AG08395 (cell line): Measurements from ENCODE around the gene S100A11.

Experiments
- DNase-seq: peaks from one replicate; pipeline ENCODE4 v3.0.0; 2012; ENCODE audit warnings: mixed read lengths, low spot score

S100A11 gene

DNA sequence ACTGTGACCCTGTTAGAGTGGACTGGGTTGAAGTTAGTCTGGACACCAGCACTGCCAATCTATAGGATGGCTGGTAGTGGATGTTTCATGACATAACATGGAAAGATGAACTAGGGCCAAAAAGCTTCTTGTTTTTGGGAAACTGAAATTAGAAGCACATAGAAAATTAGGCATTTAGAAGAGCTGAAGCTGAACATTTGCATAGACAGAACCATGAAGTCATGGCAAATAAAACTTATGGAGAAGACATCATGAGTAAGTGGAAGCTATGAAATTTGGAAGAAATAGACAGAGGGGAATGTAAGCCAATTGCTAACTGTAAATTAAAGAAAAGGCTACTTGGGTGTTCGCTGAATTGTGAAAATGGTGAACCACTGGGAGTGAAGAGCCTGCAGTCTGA lies 2.7 kb upstream of the S100A11 start:
- DNase-seq, result no peak

DNA sequence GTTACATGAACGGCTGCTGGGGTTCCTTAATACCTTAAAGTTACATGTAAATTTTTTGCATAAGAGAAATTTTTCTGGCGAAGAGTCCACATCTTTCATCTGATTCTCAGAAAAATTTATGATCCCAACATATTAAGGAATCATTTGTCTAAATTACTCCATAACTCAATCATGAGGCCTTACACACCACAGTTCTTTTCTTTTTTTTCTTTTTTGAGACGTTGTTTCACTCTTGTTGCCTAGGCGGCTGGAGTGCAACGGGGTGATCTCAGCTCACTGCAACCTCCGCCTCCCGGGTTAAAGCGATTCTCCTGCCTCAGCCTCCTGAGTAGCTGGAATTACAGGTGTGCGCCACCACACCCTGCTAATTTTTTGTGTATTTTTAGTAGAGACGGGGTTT lies 2.1 kb upstream of the S100A11 start:
- no peak for DNase-seq

DNA sequence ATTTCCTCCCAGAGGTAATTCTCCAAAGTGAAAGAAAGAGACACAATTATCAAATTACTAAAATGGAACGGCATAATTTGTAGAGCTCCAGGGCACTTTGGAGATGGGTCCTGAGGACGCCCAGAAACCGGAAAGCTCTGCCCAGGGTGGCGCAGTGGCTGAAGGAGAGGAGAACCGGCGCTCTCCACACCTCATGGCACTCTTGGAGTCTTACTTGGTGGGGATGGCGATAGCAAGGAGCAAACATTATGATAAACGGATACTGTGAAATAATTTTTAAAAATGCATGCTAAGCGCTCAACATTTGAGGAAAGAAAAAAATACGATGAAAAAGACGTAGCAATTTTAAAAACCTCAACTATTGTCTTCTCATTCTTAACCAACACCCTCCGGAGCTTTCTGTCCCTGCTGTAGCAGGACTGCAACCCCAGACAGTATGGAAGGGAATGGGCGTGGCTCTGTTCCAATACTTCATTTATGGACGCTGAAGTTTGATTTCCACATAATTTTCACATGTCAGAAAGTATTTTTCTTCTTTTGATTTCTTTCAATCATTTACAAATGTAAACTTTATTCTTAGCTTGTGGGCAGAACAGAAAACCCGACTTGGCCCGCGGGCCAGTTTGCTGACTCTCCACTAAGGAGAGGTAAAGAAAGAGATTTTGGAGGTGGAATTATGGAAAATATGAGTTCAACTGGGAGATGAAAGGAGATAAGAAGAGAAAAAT lies 1.1 kb downstream of the S100A11 start:
- DNase-seq, result peak; percentile 49

DNA sequence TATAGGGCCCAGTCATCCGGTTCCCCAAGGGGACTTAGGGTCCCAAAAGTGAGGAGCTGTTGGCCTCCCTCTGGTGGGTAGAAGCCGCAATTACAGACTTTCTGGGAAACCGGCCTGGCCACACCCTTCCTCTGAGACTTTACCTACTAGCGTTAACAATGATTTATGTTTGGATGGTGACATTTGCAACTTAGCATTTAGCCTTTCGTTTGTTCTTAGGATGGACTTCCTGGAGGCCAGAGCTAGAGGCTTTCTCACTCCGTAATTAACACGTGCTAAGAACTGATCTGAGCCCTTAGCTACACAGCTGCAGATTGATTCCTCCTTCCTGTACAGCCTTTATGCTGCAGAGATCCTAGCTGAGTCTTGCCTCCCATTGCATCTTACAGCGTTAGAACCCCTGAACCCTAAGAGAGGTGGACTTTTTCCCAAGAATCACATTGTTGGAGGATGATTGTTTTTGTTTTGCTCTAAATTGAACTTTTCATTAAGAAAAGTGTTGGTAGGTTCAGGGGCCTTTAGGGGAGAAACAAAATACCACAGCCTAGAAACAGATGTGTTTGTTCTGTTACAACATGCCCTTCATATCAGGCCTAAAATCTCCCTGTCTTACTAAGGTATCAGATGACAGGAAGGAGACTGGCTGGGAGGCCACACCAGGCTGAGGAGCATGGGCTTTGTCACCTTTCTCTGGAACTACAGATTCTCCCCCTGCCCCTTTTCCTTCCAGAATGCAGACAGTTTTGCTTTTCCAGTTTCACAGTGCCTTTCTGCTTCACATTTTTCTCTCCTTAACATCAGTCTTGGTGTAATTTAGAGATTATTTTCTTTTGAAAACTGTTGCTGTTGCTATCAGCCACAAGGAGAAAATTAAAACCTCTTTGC lies 1.9 kb downstream of the S100A11 start:
- peak; percentile 73 for DNase-seq

DNA sequence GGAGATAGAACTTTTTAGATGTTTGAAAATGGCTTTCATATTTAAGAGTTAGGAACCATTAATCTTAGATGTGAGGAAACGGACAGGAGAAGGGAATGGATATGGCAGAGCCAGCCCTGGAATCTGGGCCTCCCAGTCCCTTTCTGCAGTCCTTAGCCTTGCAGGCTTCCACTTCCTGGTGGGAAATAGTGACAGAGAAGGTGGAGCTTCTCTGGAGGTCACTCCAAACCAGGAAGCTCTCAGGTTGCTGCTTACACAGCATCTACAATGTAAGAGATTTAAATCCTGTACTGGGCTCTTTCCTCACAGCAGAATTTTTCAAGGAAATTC lies 2.5 kb downstream of the S100A11 start:
- DNase-seq, result no peak

DNA sequence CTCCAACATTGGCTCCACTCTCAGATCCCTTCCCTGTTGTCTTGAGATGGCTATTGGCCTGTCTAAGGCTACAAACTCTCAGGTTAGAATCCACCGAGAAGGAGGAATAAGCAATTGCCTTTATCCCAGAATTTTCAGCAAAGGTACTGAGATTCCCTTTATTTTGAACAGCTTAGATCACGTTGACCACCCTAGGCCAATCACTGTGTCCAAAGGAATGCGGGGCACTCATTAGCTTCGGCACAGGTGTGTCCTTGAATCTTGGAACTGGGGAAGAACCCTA lies 6.9 kb downstream of the S100A11 start:
- DNase-seq, result no peak

DNA sequence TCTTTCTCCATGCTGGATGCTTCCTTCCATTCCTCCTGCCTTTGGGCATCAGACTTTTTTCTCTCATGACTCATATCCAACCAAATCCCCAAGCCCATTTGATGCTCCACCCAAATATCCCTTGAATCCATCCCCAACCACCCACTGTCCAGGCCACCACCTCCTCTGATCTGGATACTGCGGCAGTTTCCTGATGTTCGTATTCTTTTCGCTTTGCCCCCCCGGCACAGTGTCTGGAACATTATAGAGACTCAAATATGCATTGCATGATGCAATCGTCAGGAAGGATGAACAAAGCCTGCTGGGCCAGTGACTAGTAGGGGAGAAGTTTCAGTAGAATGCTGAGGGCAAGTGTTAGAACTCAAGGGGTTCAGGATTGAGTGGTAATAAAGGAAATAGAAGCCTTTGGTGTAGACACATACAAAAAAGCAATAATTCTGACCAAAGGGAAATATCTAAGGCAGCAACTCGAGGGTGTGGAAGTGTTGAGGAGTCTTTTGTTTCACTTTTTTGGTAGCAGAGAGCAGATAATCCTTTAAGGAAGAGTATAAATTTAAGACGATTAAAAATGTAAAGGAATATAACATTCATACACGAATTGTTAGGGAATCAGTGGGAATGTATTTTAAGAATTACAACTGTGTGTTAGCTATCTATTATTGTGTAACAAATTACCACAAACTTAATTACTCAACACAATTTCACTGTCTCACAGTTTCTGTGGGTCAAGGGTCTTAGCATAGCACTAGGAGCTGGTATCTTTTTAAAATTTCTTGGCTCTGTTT lies 7.5 kb downstream of the S100A11 start:
- peak; percentile 35 for DNase-seq

DNA sequence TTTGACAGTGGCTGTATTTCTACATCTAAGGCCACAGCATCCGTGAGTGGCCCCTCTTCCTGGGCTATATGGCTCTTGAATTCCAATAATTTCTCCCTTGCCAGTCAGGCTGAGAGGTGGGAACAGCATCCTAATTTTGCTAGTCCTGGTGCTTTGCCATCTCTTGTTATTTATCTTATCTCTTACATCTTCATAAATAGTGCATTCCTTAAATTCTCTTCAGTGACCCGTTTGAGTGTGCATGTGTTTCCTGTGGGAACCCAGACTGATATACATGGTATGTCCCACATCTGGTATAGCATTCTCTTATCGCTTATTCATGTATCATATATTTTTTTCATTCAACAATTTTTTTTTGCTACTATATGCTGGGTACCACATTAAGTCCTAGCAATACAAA lies 9.9 kb downstream of the S100A11 start:
- no peak for DNase-seq

DNA sequence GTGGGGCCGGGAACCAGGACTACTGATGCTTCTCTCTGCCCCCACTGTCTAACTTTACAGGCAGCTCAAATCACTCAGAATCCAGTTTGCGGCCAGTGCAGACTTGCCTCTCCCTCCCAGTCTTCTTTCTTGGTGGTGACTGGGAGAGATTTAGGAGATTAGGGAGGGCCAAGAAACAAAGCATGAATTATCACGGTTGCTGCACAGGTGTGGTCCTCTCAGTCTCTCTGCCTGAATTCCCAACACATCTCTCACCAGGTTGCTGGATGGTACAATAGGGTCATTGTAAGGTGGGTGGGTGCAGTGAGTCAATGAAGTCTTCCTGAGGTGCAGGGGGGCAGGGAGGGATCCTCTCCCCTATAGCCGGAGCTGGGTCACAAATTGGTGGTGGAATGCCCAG lies 12.6 kb downstream of the S100A11 start:
- no peak for DNase-seq

DNA sequence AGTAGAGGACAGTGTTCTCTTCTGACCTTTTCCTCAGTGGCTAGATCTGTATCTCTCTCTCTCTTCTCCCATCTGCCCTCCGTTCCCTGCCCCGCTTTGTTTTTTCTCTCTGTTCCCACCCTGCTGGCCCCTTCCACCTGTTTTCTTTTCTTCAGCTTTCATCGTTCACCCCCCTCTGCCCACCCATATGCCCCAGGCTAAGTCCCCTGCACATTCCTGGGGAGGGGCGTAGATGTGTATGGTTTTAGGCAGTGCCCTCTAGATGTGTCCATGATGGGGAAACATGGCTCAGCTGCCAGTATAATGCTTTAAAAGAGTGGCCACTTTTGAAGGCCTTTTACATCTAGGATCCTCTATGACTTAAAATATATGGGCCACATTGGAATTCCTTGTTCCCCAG lies 13.6 kb downstream of the S100A11 start:
- DNase-seq, result no peak

DNA sequence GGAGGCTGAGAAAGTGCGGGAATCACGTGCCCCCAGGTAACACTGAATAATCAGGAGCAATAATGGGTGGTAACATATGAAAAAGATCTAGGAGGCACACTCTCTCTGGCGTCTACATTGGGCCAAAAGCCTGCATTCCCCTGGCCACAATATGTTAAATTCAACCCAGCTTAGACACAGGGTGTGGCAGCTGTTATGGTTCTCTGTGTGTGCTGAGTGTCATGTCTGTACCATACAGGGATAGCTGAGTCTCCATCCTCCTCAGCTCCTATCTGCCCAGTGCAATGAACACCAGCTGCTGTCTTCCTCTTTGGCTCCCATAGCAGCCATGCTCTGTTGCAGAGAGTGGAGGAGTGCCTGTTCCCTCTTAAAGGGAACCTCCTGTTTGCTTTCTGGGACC lies 14.3 kb downstream of the S100A11 start:
- DNase-seq, result no peak

DNA sequence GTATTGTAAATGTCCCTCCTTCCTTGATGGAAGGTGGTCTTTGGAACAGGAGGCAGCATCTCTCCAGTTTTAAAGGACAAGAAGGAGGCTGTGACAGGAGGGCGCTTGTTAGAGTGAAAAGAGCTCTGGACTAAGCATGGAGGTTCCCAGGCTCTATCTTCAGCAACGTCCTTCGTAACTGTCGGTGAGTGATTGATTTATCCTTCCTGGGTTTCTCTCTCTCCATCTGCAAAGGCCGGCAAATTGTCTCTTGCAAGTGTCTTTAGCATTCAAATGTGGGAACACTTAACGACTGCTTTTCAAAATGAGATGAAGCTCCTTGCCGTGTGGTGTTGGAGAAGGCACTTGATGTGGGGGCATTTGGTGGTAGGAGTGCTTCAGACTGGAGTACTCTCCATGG lies 15.2 kb downstream of the S100A11 start:
- no peak for DNase-seq

DNA sequence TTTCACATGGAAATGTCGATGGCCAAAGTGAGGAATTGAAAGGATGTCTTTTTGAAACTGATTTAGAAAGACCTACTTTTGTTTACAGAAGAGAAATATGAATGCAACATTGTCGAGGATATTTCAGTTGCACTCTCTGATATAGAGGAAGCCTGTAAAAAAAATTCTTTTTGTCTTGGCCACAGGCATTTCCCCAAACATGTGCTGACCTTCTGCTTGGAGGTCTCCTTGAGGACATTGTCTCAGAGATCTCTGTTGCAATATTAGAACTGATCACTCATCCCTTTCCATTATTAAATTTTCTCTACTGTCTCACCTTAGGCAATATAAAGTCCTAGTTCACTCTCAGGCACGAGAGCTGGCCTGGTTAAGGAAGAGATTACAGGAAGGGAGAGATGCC lies 16.0 kb downstream of the S100A11 start:
- no peak for DNase-seq

DNA sequence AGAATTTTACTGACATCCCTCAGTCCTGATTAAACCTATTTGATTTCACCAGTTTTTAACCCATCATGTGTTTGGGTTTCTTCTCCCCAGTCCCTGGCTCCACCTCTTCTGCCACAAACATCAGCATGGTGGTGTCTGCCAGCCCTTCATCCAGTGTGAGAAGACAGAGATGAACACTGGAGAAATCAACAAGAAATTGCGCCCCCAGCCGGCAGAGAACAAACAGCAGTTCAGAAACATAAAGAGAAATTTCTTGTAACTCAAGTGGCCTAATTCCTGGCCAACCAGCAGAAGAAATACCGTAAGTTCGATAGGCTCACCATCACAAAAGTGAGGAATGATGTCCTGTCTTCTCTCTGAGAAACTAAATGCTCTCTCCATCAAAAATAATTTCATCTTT lies 18.3 kb downstream of the S100A11 start:
- no peak for DNase-seq

DNA sequence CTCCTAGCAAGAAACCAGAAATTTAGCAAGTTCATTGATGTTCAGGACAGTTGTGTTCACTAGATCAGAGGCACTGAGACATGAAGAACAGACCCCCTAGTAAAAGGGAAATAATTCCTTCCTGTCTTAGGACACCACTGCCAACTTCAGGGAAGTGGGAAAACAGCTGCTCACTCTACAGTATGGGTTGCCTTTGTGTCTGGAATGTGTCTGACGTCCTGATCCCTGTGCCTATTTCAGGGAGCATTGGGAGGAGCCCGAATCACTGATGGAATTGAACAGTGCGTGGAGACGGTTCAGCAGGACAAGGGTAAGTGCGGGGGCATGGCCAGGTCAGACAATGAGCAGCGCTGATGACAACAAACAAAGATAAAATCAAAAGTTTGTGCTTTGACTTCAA lies 21.0 kb downstream of the S100A11 start:
- no peak for DNase-seq

DNA sequence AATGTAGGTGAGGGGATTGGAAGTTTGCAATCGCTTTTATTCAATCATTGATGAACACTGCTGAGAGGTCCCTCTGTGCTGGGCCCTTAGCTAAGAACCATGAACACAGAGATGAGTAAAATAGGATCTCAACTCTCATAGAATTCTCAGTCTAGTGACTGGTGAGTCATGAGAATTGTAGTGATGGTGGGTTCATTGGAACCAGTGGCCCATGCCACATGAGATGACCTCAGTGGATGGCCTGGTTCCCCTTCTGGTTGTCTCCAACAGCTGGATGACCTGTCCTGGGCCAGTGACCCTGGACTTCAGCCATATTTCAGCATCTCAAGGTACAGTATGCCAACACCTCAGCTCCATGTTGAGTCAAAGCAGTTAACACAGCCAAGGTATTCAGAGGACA lies 21.9 kb downstream of the S100A11 start:
- DNase-seq, result no peak

DNA sequence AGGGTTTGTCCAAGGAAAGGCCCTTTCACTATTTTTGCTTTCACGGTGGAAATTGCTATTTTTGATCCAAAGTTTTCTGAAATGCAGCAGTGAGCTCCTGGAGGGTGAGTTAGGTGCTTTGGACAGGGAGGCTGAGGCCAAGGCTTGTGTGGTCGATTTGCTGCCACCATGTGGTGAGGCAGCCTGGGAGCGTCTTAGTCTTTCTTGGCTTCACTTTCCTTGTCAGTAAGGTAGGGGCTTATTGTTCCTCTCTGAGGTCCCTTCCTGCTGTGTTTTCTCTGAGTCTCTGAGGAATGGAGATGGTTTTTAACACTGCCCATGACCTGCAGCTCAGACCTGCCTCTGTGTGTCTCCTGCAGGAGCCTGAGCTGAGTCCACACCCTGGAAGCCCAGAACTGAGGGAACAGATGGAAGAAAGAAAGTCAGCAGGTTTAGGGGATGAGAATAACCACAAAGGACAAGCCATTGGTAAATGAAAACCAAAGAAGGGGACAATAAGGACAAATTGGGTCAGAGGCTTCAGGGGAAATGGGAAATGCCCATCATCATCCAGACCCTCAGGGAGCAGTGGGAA lies 23.1 kb downstream of the S100A11 start:
- DNase-seq, result peak; percentile 56

DNA sequence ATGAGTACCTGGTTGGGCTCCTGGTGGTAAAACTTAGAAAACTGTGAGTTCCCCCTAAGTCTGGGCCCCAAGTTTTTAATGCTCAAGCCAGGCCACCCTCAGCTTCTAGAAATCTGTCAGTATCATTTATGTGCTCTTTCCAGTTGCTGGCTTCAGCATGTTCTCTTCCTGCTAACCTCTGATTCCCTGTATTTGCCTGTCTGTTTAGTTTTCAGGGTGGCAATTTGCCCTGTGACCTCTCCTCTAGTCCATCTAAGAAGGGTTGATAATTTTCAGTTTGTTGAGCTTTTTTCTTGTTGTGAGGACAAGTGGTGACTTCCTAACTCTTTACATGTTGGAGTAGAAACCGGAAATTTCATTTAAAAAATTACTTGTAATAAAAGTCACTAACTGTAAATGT lies 27.1 kb downstream of the S100A11 start:
- DNase-seq, result no peak

DNA sequence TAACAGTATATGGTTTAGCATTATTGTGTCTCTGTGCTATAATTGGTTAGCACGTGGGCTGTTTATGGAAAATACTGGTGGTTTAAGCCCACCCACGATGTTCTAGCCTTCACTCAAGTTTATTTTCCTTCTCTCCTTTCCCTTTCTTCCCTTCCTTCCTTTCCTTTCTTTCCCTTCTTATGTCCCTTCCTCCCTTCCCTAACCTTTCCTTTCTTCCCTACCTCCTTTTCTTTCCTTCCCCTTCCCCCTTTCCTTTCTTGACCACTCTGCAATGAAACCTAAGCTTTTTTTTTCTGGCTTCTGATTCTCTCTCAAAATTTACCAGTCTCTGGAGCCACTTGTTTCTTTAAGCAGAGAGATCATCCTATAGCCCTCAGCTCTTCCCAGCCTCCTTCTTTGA lies 29.8 kb downstream of the S100A11 start:
- DNase-seq, result no peak

DNA sequence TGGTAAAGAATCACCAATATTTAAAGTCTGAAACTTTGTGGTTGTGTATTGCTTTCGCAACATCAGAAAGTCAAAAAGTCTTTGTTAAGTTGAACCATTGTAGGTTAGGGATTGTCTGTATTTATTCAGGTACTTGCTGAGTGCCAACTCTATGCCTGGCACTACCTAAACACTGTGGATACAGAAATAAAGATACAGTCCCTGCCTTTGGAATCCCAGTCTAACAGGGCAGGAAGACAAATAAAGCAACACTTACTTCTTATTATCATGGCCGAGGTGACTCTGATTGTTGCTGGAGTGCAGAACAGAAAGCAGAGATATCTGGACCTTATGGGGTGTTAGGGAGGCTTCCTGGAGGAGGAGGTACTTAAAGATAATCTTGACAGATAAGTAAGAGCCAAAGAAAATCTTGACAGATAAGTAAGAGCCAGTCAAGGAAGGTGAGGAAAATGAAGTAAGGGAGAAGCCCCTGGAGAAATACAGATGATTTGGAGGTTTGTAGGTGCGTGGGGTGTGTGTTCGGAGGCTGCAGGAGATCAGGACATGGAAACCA lies 31.4 kb downstream of the S100A11 start:
- no peak for DNase-seq

DNA sequence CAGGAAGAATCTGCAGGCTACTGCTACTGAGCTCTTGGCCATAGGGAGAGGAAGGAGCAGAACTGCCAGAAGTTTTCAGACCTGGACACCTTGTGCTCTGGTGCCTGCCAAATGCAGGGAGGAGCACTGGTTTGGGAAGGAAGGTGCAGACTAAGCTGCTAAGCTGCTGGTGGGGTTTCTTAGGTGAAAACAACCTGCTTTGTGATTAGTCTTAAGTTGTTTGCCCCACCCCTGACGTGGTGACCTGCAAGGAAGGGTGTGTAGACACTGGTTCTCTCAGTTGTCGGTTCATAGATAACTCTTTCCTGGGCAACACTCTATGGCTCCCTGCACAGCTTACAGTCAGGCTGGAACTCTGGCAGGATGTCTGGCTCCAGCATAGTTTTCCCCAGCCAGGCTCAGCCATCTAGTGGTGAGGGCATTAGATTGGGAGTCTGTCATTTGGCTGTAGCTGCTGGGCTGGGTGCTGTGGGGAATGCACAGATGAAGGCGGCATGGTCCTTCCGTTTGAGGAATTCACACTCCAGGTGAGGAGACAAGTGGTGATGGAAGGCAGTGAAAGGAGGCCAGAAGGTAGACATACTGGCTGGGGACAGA lies 32.9 kb downstream of the S100A11 start:
- peak; percentile 7 for DNase-seq

DNA sequence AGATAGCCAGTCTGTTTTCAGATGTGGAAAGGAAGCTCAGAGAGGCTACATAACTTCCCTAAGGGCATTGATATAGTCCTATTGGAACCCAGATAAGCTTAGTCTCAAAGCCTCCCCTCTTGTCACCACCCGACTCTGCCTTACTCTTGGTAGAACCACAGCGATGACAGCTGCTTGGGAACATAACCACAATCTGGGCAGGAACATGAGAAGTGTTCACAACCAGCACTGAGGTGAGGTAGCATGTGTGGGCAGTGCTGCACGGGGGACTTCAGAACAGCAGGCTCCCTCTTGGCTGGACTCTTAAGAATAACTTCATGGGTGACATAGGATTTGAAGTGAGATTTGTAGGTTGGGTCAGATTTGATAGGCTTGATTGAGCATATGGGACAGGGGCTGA lies 33.8 kb downstream of the S100A11 start:
- DNase-seq, result no peak
